Esophagus squamous epithelium (tissue), 4 donors: Measurements from ENCODE around the gene USP37.

Experiments used
- POLR2A ChIP-seq, 4 donors: fragments of 450-650 bp; IDR thresholded peaks; one replicate each; pipeline ENCODE4 v1.6.1; 2017; ENCODE audit warnings: antibody characterized with exemption in 4 of 4, mild to moderate bottlenecking in 4 of 4, moderate library complexity in 3 of 4
- TF ChIP-seq, protein P1 (sequence below), 6 experiments: fragments of 450-650 bp in 4 of 6; fragments of 200-600 bp in 2 of 6; sonication (generic) in 2 of 6; IDR thresholded peaks; one replicate each; pipeline ENCODE4 v1.5.1; 2016 to 2019; ENCODE audit warnings: antibody characterized with exemption in 6 of 6, mild to moderate bottlenecking in 4 of 6, moderate library complexity in 4 of 6

- no peak for TF ChIP-seq POLR2A (IDR thresholded peaks at IDR 0.05)
- TF ChIP-seq, protein P1, sequence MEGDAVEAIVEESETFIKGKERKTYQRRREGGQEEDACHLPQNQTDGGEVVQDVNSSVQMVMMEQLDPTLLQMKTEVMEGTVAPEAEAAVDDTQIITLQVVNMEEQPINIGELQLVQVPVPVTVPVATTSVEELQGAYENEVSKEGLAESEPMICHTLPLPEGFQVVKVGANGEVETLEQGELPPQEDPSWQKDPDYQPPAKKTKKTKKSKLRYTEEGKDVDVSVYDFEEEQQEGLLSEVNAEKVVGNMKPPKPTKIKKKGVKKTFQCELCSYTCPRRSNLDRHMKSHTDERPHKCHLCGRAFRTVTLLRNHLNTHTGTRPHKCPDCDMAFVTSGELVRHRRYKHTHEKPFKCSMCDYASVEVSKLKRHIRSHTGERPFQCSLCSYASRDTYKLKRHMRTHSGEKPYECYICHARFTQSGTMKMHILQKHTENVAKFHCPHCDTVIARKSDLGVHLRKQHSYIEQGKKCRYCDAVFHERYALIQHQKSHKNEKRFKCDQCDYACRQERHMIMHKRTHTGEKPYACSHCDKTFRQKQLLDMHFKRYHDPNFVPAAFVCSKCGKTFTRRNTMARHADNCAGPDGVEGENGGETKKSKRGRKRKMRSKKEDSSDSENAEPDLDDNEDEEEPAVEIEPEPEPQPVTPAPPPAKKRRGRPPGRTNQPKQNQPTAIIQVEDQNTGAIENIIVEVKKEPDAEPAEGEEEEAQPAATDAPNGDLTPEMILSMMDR (IDR thresholded peaks at IDR 0.05) = no peak
These were observed 136.3 kb downstream of the USP37 start for GRCh38 chr2:218431878-218432277.
